Stimulated activated CD4-positive, alpha-beta T cell treated with anti-CD3 and anti-CD28 coated beads, Interleukin-1b, Interleukin-23, amount 100 ng/mL, for 48 hours (primary cell): ENCODE data around the gene MAPKAP1.
"Not testable (repeated sequence)": the region's sequence is repeated elsewhere in the genome, so short reads cannot be mapped to it uniquely, and the experiment has no call there.

Experiments used
- DNase-seq: peaks from one replicate; pipeline ENCODE4 v3.0.0-alpha.2; 2020

Gene MAPKAP1

DNA sequence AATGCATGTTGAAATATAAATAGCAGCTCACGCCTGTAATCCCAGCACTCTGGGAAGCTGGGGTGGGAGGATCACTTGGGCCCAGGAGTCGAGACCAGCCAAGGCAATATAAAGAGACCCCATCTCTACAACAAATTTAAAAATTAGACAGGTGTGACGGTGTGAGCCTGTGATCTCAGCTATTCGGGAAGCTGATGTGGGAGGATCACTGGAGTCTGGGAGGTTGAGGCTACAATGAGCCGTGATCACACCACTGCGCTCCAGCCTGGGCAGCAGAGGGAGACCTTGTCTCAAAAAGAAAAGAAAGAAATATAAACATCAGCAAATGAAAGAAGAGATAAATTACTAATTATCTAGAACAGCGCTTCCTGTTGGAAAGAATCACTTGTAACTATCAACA is 105.0 kb downstream of the MAPKAP1 start:
- DNase-seq: no peak

- no peak for DNase-seq
These were observed 106.8 kb downstream of the MAPKAP1 start for GRCh38 chr9:125600194-125600593.

DNA sequence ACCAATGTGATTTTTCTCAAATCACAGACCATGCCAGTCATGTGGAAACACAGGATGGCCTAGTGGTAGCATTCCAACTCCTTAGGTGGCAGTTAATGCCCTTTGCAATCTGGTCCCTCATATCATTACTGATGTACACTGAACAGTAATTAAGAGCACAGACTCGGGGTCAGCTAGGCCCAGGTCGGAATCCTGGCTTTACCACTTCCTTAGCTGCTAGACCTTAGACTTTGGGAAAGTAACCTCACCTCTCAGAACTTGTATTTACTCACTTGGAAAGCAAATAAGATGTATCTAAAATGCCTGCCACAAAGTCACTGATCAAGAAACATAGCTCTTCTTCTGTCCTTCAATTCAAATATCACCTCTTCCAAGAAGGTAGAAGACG is 112.8 kb downstream of the MAPKAP1 start:
- DNase-seq: no peak

DNA sequence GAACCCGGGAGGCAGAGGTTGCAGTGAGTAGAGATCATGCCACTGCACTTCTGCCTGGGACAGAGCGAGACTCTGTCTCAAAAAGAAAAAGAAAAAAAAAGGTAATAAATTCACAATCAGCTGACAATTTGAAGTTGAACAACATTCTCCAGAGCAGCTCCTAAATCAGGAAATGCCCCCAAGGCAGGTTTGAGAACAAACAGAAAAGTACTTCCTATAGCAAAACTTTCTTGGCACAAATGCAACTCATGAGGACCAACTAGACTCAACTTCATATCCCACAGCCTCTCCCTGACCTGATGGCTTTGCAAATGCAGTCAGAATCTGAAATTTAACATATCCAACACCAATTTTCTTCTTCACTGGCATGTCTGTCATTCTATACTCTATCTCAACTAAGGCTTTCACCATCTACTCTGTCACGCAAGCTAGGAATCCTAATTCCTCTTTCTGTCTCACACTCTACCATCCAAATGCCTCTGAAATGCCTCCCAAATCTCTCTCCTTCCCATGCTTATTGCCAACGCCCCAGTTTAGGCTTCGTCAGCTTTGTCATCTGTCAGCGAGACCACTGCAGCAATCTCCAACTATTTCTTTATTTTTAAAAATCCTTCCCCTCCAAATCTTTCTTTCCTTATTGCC is 113.3 kb downstream of the MAPKAP1 start:
- no peak for DNase-seq

GRCh38 chr9:125591888-125592287 is 115.1 kb downstream of the MAPKAP1 start:
- DNase-seq: no peak

DNA sequence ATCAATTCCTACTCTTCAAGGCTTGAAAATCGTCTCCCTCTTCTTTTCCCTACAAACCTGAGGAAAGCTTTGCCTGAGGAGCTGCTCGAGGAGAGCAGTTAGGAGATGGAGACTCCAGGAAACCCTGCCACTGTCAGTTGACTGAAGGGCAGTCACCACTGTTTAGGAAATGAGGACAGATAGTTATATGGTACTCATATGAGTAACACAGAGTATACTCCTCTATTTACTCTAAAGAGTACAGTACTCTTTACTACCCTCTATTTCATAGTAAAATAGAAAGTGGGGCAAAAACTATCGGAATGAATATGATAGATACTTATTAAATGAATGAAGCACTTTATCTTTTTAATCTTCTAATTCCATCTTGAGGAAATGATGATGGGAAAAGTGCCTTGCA is 115.8 kb downstream of the MAPKAP1 start:
- no peak for DNase-seq

DNA sequence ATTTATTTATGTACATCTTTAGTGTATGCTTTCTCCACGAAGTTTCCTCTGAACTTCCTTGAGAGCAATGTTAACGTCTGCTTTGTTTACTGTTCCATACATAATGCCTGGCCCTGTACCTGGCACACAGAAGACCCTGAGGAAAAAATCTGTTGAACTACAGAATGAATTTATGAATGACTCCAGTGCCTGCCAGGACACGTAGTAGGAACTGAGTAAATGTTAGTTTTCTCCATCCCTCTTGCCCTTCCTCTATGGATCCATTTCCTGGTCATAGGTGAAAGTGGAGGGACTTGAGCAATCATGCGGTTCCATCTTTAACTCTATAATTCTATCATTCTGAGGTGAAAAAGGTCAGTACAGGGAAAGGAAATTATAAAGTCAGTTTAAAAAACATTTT is 117.7 kb downstream of the MAPKAP1 start:
- DNase-seq: no peak

DNA sequence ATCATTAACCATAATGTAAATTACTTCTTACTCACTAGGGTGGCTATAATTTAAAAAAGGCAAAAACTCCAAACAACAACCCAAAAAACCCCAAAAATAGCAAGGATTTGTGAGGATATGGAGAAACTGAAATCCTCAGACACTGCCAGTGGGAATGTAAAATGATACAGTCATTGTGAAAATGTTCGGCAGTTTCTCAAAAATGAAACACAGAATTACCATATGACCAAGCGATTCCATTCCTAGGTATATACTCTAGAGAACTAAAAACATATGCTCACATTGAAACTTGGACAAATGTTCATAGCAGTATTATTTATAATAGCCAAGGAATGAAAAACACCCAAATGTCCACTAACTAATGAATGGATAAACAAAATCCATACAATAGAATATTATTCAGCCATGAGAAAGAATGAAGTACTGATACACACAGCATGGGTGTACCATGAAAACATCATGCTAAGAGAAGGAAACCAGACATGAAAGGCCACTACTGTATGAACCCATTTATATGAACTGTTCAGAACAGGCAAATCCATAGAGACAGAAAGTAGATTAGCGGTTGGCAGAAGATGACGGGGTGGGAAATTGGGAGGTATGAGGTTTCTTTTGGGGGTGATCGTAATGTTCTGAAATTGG is 119.1 kb downstream of the MAPKAP1 start:
- DNase-seq: no peak

- no peak for DNase-seq
These were observed 120.9 kb downstream of the MAPKAP1 start for GRCh38 chr9:125586172-125586511.

DNA sequence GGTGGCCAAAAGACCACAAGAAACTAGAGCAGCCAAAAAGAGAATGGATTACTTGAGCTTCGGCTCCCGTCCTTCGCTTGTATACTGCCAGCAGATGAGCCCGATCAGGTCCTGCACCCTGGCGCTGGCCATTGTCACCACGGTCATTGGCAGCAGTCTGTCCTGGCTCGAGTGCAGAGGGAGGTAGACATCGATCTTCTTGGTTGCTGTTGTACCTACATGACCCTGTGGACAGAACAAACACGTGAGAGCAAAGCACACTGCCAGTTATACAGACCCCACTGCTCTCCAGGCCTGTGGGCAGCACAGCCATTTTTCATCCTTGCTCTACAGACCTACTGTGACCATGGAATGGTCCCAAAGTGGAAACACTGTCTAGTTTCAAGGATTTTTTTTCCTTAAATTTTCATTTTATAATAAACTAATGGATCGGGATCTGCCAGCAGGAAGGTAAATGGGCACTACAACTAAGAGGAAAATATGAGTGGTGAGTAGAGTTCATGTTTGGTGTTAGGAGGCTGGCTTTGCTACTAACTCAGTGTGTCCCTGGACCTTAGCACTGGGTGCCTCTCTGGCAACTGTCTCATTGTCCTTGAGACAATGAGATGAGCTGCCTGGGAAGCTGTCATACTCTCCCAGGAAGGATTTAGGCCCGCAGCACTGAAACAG is 121.4 kb downstream of the MAPKAP1 start:
- no peak for DNase-seq

- DNase-seq: no peak
These were observed 126.2 kb downstream of the MAPKAP1 start for GRCh38 chr9:125580701-125581286.

DNA sequence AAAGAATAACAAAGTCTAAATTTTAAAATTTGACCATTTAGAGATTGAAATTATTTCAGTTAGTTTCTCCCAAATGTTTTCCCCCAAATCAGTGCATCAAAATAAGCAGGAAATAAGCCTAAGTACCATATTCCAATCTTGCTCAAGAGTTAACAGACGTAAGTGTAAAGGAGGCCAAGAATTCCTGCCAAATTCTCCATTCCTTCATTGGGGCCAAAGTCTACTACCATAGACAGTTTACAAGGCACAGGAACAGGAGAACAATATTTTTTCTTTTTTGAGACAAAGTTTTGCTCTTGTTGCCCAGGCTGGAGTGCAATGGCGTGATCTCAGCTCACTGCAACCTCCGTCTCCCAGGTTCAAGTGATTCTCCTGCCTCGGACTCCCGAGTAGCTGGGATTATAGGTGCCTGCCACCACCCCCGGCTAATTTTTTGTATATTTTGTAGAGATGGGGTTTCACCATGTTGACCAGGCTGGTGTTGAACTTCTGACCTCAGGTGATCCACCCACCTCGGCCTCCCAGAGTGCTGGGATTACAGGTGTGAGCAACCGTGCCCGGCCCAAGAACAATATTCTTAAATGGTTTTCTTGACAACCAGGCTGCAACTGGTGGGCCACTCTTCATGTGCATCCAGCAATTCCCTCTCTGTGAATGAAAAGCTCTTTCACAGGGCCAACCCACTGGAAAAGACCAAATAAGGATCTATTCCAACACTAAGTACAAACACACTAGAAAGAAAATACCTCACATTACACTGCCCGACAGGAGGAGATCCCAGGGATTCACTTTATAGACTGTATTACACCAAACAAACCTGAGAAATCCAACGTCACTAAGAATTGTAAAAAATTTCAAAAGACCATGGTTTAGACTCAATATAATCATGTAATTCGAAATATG is 127.7 kb downstream of the MAPKAP1 start:
- DNase-seq: no peak

DNA sequence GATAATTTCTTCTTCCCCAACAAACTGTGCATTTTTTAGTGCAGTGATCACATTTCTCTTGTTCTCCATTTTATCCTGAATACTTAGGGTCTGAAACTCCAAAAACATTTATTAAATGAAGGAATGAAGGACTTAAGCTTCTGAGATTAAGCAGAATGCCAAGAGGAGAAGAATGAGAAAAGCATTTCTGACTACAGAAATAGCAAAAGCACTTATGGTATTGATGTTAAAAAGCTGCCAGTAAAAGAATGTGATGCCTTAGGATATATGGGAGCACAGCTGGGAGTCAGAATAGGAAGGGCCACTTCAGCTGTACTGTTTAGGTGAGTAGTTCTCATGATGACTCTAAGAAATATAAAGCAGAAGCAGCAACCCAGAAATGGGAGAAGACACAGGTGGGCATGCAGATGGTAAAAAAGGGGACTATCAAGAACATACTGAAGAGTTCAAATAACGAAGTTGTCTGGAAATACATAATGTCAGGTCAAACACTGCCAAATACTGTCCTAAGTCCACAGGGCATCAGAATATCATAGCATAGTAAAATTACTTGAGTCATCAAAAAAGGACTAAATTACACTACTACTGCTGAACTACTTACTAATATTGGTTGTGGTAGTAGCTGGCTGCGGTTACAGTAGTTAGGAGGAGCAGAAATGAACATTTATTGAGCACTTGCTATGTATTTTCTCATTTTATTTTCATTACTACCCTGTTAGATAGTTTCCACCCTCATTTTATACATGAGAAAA is 132.7 kb downstream of the MAPKAP1 start:
- no peak for DNase-seq

DNA sequence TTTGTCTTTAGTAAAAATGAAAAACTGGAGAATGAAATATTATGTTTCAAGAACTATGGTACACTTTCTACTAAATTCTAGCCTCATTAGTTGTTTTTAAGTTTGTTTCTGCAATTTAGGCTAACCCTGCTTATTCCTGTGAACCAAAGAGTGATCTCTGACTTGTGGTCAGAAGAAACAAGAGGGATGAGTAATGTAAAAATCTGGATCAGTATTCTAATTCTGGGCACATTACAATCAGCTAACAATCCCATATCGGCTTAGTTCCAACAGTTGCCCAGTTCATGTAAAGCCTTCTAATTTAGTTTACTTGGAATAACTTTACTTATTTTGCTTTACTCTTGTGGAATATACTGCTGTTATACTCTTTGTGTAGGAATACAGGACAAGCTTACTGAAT is 134.5 kb downstream of the MAPKAP1 start:
- not testable (repeated sequence) for DNase-seq

DNA sequence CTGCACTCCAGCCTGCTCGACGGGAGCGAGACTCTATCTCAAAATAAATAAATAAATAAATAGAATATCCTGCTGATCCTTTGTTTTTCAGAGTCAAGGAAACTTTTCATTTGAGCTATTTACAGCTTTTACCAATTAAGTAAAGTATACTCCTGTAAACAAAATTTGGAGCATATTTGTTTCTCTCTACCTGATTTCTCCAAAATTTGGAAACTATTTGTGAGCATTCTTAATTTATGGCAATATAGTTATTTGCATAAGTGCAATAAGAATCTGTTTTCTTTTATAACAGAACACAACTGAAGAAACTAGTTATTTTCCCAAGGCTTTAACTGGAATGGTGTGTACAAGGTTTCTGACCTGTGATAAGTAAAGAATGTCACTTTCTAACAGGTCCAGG is 135.2 kb downstream of the MAPKAP1 start:
- not testable (repeated sequence) for DNase-seq

DNA sequence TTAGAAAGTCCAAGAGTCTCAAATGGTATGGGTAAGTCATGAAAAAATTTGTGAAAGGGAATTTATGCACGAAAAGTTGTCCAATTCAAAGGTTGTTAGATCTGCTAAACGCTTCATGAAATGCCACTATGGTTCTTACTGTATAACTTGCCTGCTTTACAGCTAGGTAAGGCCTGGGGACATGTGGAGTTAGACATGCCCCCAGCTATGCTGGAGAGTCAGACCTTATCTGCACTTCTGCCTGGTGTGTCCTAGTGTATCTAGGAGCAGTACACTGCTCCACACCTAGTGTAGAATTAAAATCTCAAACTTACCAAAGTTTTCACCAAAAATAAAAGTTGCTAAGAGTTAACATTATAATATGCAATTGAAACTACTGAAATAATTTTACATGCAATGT is 136.8 kb downstream of the MAPKAP1 start:
- no peak for DNase-seq

DNA sequence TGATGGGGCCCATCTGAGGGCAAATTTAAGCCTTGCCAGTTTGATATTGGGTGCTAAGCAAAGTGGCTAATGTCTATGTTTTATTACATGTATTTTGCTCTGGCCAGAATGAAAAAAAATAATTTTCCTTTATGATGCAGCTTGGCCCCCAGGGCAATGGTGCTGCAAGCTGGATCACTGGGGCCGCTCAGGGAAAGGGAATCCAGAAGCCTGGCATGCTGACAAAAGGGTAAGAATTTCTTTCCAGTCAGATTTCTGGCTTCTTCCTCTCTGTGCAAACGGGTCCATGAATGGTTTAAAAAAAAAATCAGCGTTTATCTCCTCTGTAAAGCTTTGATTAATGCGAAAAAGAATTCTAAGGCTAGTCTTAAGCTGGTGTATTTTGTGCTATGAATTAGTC is 138.4 kb downstream of the MAPKAP1 start:
- DNase-seq: no peak

- not testable (repeated sequence) for DNase-seq
These were observed 141.0 kb downstream of the MAPKAP1 start for GRCh38 chr9:125566051-125566450.

- no peak for DNase-seq
These were observed 141.9 kb downstream of the MAPKAP1 start for GRCh38 chr9:125565126-125565525.

- DNase-seq: no peak
These were observed 142.4 kb downstream of the MAPKAP1 start for GRCh38 chr9:125564631-125565030.

DNA sequence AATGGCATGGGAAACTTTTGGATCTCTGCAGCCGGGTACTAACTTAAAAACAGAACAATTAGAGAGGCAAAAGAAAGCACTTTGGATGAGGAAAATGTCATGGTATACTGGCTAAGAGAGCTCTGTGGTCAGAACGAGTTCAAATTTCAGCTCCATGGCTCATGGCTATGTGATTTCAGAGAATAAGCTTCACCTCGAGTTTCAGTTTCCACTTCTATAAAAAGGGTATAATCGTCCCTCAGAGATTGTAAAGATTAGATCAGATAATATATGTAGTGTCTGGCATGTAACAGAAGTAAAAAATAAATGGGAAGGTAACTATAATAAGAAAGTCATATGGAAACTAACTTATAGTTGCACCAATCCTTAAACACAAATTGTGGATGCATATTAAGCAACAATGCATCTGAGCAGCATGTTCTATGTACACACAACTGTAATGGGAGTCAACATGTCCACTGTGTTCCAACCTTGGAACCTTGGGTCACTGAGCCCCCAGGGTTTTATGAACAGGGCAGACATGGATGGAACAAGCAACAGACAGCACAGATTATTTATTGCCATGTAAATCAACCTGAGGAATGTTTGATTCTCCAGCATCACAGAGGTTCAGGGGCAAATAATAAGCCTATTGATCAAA is 145.4 kb downstream of the MAPKAP1 start:
- no peak for DNase-seq

- DNase-seq: no peak
These were observed 147.1 kb downstream of the MAPKAP1 start for GRCh38 chr9:125559894-125560293.
